Muscle of leg (tissue), 11 donors: ENCODE data around the gene MTHFD2L. TPM values are rescaled to one million over a fixed set of nuclear protein-coding genes. Genes with fewer than 3 reads are reported as not detected.

ENCODE experiments used
- DNase-seq: peaks from one replicate; pipeline ENCODE4 v3.0.0; 2013
- H3K27ac ChIP-seq: one replicate; pipeline ENCODE4 v1.5.1; 2013; ENCODE audit warnings: mild to moderate bottlenecking, low read length, control low read depth
- H3K27me3 ChIP-seq: one replicate; pipeline ENCODE4 v1.6.1; 2013; ENCODE audit warnings: low read length; ENCODE audit not compliant: control insufficient read depth, insufficient read depth
- H3K36me3 ChIP-seq: one replicate; pipeline ENCODE4 v1.6.1; 2013; ENCODE audit warnings: low read length; ENCODE audit not compliant: control insufficient read depth, insufficient read depth
- H3K4me1 ChIP-seq: one replicate; pipeline ENCODE4 v1.6.1; 2013; ENCODE audit warnings: low read length; ENCODE audit not compliant: control insufficient read depth, insufficient read depth
- H3K4me3 ChIP-seq: one replicate; pipeline ENCODE4 v1.5.1; 2013; ENCODE audit warnings: low read length, control low read depth
- H3K9me3 ChIP-seq: replicated peaks from 2 replicates; pipeline ENCODE4 v1.6.1; 2013; ENCODE audit warnings: low read depth, low read length; ENCODE audit not compliant: control insufficient read depth
- WGBS: methylation state at CpG from one replicate; pipeline ENCODE4 v1.1.5; 2013; ENCODE audit warnings: missing lambda C conversion rate; ENCODE audit not compliant: insufficient coverage; 5-methylcytosine and 5-hydroxymethylcytosine counted together
- polyA plus RNA-seq, 8 donors: library from polyadenylated mRNA; unstranded; fragments of 120-200 nt; gene quantifications; one replicate each; pipeline versions ENCODE4 v1.2.1 to v1.2.3, GENCODE V29; 2013; ENCODE audit warnings: inconsistent platforms in 1 of 8, low replicate concordance in 1 of 8; ENCODE audit not compliant: insufficient read length in 8 of 8, insufficient read depth in 1 of 8
- total RNA-seq: library from RNA; stranded (reverse); fragments of 120-200 nt; gene quantifications from one replicate; pipeline ENCODE4 v1.2.4, GENCODE V29; 2013

MTHFD2L gene
- total and polyA plus RNA-seq, 9 donors = 11.7 to 17.7 (median 14.4) TPM

GRCh38 chr4:74112399-74113105 is 45.4 kb upstream of the MTHFD2L start:
- Histone ChIP-seq H3K4me1 (peaks cover 11% of the 10 kb centered on the region), H3K27me3 (no peaks in the 10 kb centered on the region), H3K27ac (no peak overlapping the region), H3K9me3 (no peaks in the 10 kb centered on the region), H3K36me3 (no peaks in the 10 kb centered on the region), H3K4me3 (no peak overlapping the region)
- WGBS = 76% methylated on average over 2 of the region's 3 CpGs
- no peak for DNase-seq

GRCh38 chr4:74114234-74114633 is 43.7 kb upstream of the MTHFD2L start:
- H3K9me3 ChIP-seq = no peaks in the 10 kb centered on the region
- no CpG with 5 or more reads among the region's 1 CpG for WGBS
- no peaks in the 10 kb centered on the region for H3K36me3 ChIP-seq
- no peak overlapping the region for H3K27ac ChIP-seq
- peaks cover 12% of the 10 kb centered on the region for H3K4me1 ChIP-seq
- no peak overlapping the region for H3K4me3 ChIP-seq
- DNase-seq = no peak
- H3K27me3 ChIP-seq = no peaks in the 10 kb centered on the region

GRCh38 chr4:74117024-74117534 is 40.8 kb upstream of the MTHFD2L start:
- Histone ChIP-seq H3K36me3 (no peaks in the 10 kb centered on the region), H3K27ac (peak overlapping the region; percentile 85), H3K4me3 (no peak overlapping the region), H3K9me3 (no peaks in the 10 kb centered on the region), H3K4me1 (peaks cover 7% of the 10 kb centered on the region), H3K27me3 (no peaks in the 10 kb centered on the region)
- WGBS = 15% methylated on average over 2 of the region's 3 CpGs
- DNase-seq = peak; percentile 98

GRCh38 chr4:74118600-74119338 is 39.1 kb upstream of the MTHFD2L start:
- Histone ChIP-seq H3K27ac (no peak overlapping the region), H3K4me3 (no peak overlapping the region)

GRCh38 chr4:74120086-74120485 is 37.8 kb upstream of the MTHFD2L start:
- H3K9me3 ChIP-seq = peaks cover 2% of the 10 kb centered on the region
- no peak overlapping the region for H3K27ac ChIP-seq
- H3K27me3 ChIP-seq = no peaks in the 10 kb centered on the region
- no peak for DNase-seq
- WGBS = no CpG with 5 or more reads among the region's 1 CpG
- H3K36me3 ChIP-seq = no peaks in the 10 kb centered on the region
- no peak overlapping the region for H3K4me3 ChIP-seq
- peaks cover 5% of the 10 kb centered on the region for H3K4me1 ChIP-seq

More at GRCh38 chr4:74118600-74119338, 39.1 kb upstream of the MTHFD2L start:
- Histone ChIP-seq H3K4me1 (peaks cover 5% of the 10 kb centered on the region), H3K36me3 (no peaks in the 10 kb centered on the region), H3K9me3 (peaks cover 2% of the 10 kb centered on the region), H3K27me3 (no peaks in the 10 kb centered on the region)
- 85% methylated on average over 5 of the region's 6 CpGs for WGBS
- no peak for DNase-seq

- Histone ChIP-seq H3K4me1 (peaks cover 5% of the 10 kb centered on the region), H3K36me3 (no peaks in the 10 kb centered on the region), H3K27me3 (no peaks in the 10 kb centered on the region), H3K9me3 (peaks cover 2% of the 10 kb centered on the region), H3K4me3 (no peak overlapping the region), H3K27ac (no peak overlapping the region)
- WGBS = no CpG with 5 or more reads among the region's 2 CpGs
- DNase-seq = no peak
Measured at GRCh38 chr4:74121643-74122579, 36.0 kb upstream of the MTHFD2L start.

- H3K4me1 ChIP-seq = no peaks in the 10 kb centered on the region
- no peaks in the 10 kb centered on the region for H3K36me3 ChIP-seq
- H3K4me3 ChIP-seq = no peak overlapping the region
- H3K27ac ChIP-seq = no peak overlapping the region
- no peak for DNase-seq
- peaks cover 2% of the 10 kb centered on the region for H3K9me3 ChIP-seq
- H3K27me3 ChIP-seq = no peaks in the 10 kb centered on the region
- no CpG with 5 or more reads among the region's 1 CpG for WGBS
Measured at GRCh38 chr4:74123065-74123728, 34.7 kb upstream of the MTHFD2L start.

GRCh38 chr4:74125029-74125428 is 32.9 kb upstream of the MTHFD2L start:
- WGBS = 100% methylated on average over 1 of the region's 1 CpG
- H3K27ac ChIP-seq = no peak overlapping the region
- no peak overlapping the region for H3K4me3 ChIP-seq
- H3K4me1 ChIP-seq = no peaks in the 10 kb centered on the region
- H3K36me3 ChIP-seq = no peaks in the 10 kb centered on the region
- no peaks in the 10 kb centered on the region for H3K27me3 ChIP-seq
- peaks cover 4% of the 10 kb centered on the region for H3K9me3 ChIP-seq
- no peak for DNase-seq

GRCh38 chr4:74127745-74128144 is 30.2 kb upstream of the MTHFD2L start:
- Histone ChIP-seq H3K27ac (no peak overlapping the region), H3K36me3 (no peaks in the 10 kb centered on the region), H3K27me3 (no peaks in the 10 kb centered on the region), H3K4me3 (no peak overlapping the region), H3K9me3 (peaks cover 2% of the 10 kb centered on the region), H3K4me1 (no peaks in the 10 kb centered on the region)
- no CpG with 5 or more reads among the region's 4 CpGs for WGBS
- no peak for DNase-seq
